Loucy (cell line): Measurements from ENCODE around the gene MYPOP.
A peak's percentile ranks its signal among the peaks of the same experiment; 100 is the strongest.

ENCODE experiments used
- H2AFZ ChIP-seq: fragments of 200-600 bp; sonication (generic); 2 replicates; pipeline ENCODE4 v1.6.0; 2016; ENCODE audit warnings: antibody characterized with exemption, mild to moderate bottlenecking, low read length, moderate library complexity
- H3F3A ChIP-seq: fragments of 200-600 bp; 2 replicates; pipeline ENCODE4 v1.6.0; 2016; ENCODE audit warnings: antibody characterized with exemption, low read depth, mild to moderate bottlenecking
- H3K27me3 ChIP-seq: fragments of 200-600 bp; sonication (generic); 2 replicates; pipeline ENCODE4 v1.6.1; 2014; ENCODE audit warnings: low read length, mild to moderate bottlenecking; ENCODE audit not compliant: insufficient read depth, poor library complexity, severe bottlenecking
- H3K36me3 ChIP-seq: fragments of 200-600 bp; sonication (generic); 2 replicates; pipeline ENCODE4 v1.6.1; 2016; ENCODE audit warnings: low read length; ENCODE audit not compliant: insufficient read depth
- H3K4me1 ChIP-seq: fragments of 200-600 bp; sonication (generic); 2 replicates; pipeline ENCODE4 v1.5.1; 2014; ENCODE audit warnings: low read length, mild to moderate bottlenecking; ENCODE audit not compliant: insufficient read depth, poor library complexity, severe bottlenecking
- H3K4me2 ChIP-seq: fragments of 200-600 bp; sonication (generic); 2 replicates; pipeline ENCODE4 v1.6.0; 2014; ENCODE audit warnings: antibody characterized with exemption, low read length, low read depth, mild to moderate bottlenecking; ENCODE audit not compliant: poor library complexity, severe bottlenecking
- H3K4me3 ChIP-seq: fragments of 200-600 bp; sonication (generic); 2 replicates; pipeline ENCODE4 v1.5.1; 2014; ENCODE audit warnings: low read length, mild to moderate bottlenecking, mixed read lengths; ENCODE audit not compliant: poor library complexity, severe bottlenecking
- H3K79me2 ChIP-seq: fragments of 200-600 bp; sonication (generic); 2 replicates; pipeline ENCODE4 v1.6.1; 2014; ENCODE audit warnings: low read length; ENCODE audit not compliant: insufficient read depth
- H3K9ac ChIP-seq: fragments of 200-600 bp; sonication (generic); 2 replicates; pipeline ENCODE4 v1.6.0; 2014; ENCODE audit warnings: mild to moderate bottlenecking, low read depth, low read length, moderate library complexity; ENCODE audit not compliant: poor library complexity, severe bottlenecking
- H3K9me2 ChIP-seq: fragments of 200-600 bp; sonication (generic); replicated peaks from 2 replicates; pipeline ENCODE4 v1.6.1; 2016; ENCODE audit warnings: low read depth, low read length, mixed read lengths
- H3K9me3 ChIP-seq: fragments of 200-600 bp; sonication (generic); 2 replicates; pipeline ENCODE4 v1.6.1; 2014; ENCODE audit warnings: mild to moderate bottlenecking, antibody characterized with exemption, low read length, low read depth; ENCODE audit not compliant: insufficient read depth
- H4K20me1 ChIP-seq: fragments of 200-600 bp; sonication (generic); 2 replicates; pipeline ENCODE4 v1.6.0; 2014; ENCODE audit warnings: antibody characterized with exemption, low read length, mild to moderate bottlenecking; ENCODE audit not compliant: insufficient read depth, poor library complexity, severe bottlenecking
- EZH2phosphoT487 ChIP-seq: fragments of 200-600 bp; IDR thresholded peaks from 2 replicates; pipeline ENCODE4 v1.6.1; 2018; ENCODE audit warnings: antibody characterized with exemption, mild to moderate bottlenecking, moderate library complexity, borderline replicate concordance
- TF ChIP-seq, protein P1 (sequence below): fragments of 200-600 bp; sonication (generic); conservative IDR thresholded peaks from 2 replicates; pipeline ENCODE4 v1.5.1; 2014; ENCODE audit warnings: mild to moderate bottlenecking, antibody characterized with exemption, low read length

The MYPOP gene

DNA sequence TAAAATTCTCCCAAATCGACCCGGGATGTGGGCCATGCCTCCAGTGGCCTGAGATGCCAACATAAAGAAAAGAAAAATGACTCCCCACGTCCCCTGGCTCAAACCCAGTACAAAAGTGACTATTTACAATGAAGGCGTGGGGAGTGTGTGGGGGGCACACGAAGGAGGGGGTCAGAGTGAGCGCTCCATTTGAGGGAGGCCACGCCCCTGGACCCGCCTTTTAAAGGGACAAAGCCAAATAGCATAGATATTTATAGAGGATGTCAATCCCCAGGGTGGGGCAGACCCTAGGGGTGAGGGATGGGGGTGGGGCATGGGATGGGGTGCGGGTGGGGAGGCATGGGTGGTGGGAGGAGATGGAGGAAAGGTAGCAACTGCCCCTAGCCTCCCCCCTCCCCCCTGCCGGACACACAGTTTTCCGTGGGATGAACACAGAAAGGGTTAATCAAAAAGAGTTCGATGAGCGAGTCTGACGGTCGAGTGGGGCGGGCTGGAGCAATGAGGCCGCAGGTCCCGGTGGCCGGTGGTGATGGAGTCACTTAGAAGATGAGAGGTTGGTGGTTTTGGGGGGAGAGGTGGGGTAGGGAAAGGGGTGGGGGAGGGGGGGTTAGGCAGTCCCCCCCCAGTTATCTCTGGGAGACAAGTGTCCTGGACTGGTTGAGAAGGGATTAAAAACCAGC lies 32.3 kb upstream of the MYPOP start:
- H2AFZ ChIP-seq = no peak overlapping the region
- no peak overlapping the region for H3K9ac ChIP-seq
- no peak overlapping the region for H3K4me2 ChIP-seq
- no peaks in the 10 kb centered on the region for H3K27me3 ChIP-seq
- no peak overlapping the region for H3K4me3 ChIP-seq
- H3K36me3 ChIP-seq = no peaks in the 10 kb centered on the region
- H3K9me3 ChIP-seq = no peaks in the 10 kb centered on the region
- TF ChIP-seq, protein P1, sequence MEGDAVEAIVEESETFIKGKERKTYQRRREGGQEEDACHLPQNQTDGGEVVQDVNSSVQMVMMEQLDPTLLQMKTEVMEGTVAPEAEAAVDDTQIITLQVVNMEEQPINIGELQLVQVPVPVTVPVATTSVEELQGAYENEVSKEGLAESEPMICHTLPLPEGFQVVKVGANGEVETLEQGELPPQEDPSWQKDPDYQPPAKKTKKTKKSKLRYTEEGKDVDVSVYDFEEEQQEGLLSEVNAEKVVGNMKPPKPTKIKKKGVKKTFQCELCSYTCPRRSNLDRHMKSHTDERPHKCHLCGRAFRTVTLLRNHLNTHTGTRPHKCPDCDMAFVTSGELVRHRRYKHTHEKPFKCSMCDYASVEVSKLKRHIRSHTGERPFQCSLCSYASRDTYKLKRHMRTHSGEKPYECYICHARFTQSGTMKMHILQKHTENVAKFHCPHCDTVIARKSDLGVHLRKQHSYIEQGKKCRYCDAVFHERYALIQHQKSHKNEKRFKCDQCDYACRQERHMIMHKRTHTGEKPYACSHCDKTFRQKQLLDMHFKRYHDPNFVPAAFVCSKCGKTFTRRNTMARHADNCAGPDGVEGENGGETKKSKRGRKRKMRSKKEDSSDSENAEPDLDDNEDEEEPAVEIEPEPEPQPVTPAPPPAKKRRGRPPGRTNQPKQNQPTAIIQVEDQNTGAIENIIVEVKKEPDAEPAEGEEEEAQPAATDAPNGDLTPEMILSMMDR = no peak
- TF ChIP-seq EZH2phosphoT487 = no peak
- H3K4me1 ChIP-seq = no peaks in the 10 kb centered on the region
- no peaks in the 10 kb centered on the region for H3K79me2 ChIP-seq
- no peaks in the 10 kb centered on the region for H3F3A ChIP-seq
- H3K9me2 ChIP-seq = no peaks in the 10 kb centered on the region
- H4K20me1 ChIP-seq = no peaks in the 10 kb centered on the region

DNA sequence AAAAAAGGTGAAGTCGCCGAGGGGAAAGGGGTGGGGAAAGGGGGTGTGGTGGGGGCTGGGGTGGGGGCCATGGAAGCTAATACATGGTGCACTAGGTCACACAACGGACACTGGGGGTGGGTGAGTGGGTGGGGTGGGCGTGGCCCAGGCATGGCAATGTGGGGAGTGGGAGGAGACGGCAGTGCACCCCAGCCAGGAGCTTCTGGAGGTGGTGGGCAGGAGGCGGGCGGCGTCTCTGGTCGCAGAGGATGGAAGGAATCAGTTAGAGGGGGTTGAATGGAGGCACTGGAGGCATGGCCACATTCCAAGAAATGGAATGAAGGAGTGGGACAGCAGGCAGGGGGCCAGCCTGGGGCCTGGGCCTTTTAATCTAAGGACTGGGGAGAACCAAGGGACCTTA lies 31.3 kb upstream of the MYPOP start:
- no peaks in the 10 kb centered on the region for H3K79me2 ChIP-seq
- no peak overlapping the region for H3K4me2 ChIP-seq
- H3K9me3 ChIP-seq = no peaks in the 10 kb centered on the region
- no peaks in the 10 kb centered on the region for H4K20me1 ChIP-seq
- no peaks in the 10 kb centered on the region for H3F3A ChIP-seq
- H3K9ac ChIP-seq = no peak overlapping the region
- H3K4me3 ChIP-seq = no peak overlapping the region
- no peaks in the 10 kb centered on the region for H3K9me2 ChIP-seq
- TF ChIP-seq, protein P1 = no peak
- no peak for TF ChIP-seq EZH2phosphoT487
- peaks cover 4% of the 10 kb centered on the region for H3K4me1 ChIP-seq
- H3K36me3 ChIP-seq = no peaks in the 10 kb centered on the region
- H3K27me3 ChIP-seq = no peaks in the 10 kb centered on the region
- no peak overlapping the region for H2AFZ ChIP-seq

DNA sequence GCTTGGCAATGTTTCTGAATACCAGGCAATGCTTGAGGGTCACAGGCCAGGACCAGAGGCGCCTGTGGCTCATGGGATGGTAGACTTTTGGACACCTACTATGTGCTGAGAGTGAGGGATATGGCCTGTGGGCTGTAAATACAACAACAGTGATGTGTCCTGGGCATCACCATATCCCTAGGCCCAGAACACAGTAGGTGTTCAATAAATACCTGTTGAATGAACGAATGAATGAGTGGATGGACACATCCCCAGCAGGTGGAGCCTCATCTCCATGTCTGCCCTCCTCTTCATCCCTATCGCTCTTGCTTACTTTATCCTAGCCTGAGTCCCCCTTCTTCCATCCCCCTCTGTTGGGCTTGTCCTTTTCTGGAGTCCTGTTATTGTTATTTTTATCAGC lies 28.6 kb upstream of the MYPOP start:
- no peaks in the 10 kb centered on the region for H3K27me3 ChIP-seq
- no peaks in the 10 kb centered on the region for H3K36me3 ChIP-seq
- no peak overlapping the region for H3K4me2 ChIP-seq
- TF ChIP-seq, protein P1 = 0 out of 2 replicates have a peak, but pooled peaks have one; percentile 13
- TF ChIP-seq EZH2phosphoT487 = no peak
- H3K9me2 ChIP-seq = no peaks in the 10 kb centered on the region
- H3K4me3 ChIP-seq = no peak overlapping the region
- H3K9ac ChIP-seq = no peak overlapping the region
- H3K9me3 ChIP-seq = no peaks in the 10 kb centered on the region
- H3K4me1 ChIP-seq = peaks cover 8% of the 10 kb centered on the region
- H3K79me2 ChIP-seq = no peaks in the 10 kb centered on the region
- H4K20me1 ChIP-seq = no peaks in the 10 kb centered on the region
- no peaks in the 10 kb centered on the region for H3F3A ChIP-seq
- H2AFZ ChIP-seq = no peak overlapping the region
